Esophagus squamous epithelium (tissue), 4 donors: ENCODE measurements around the gene CBFA2T2.

ENCODE experiments used
- CTCF ChIP-seq, 6 experiments: fragments of 450-650 bp in 4 of 6; fragments of 200-600 bp in 2 of 6; sonication (generic) in 2 of 6; IDR thresholded peaks; one replicate each; pipeline ENCODE4 v1.5.1; 2016 to 2019; ENCODE audit warnings: antibody characterized with exemption in 6 of 6, mild to moderate bottlenecking in 4 of 6, moderate library complexity in 4 of 6
- POLR2A ChIP-seq, 4 donors: fragments of 450-650 bp; IDR thresholded peaks; one replicate each; pipeline ENCODE4 v1.6.1; 2017; ENCODE audit warnings: antibody characterized with exemption in 4 of 4, mild to moderate bottlenecking in 4 of 4, moderate library complexity in 3 of 4

DNA sequence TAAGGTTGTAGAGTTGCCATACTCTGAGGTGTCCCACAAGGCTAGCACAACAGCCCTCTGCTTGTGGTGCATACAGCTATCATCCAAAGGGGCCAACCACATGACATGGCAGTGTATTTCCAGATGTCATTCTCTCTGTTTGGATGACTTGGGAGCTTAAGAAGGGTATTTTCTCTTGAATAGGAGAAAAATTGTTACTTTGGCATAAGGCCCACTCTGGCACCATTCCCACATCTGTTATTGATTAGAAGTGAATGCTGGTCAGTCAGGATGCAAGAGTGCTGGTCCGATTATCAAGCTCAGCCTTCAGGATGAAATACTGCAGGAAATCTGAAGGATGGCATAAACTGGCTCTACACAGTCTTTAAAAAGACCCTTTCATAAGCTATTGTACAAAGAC, 88.6 kb downstream of the CBFA2T2 start:
- TF ChIP-seq CTCF (IDR thresholded peaks at IDR 0.05), result no peak
- no peak for TF ChIP-seq POLR2A (IDR thresholded peaks at IDR 0.05)
